Measurements from ENCODE around the gene SUCO. TPM values are rescaled to one million over a fixed set of nuclear protein-coding genes. Genes with fewer than 3 reads are reported as not detected.

Gene SUCO
- total RNA-seq, 1 donor from 2014 or later: 30.2 TPM

DNA sequence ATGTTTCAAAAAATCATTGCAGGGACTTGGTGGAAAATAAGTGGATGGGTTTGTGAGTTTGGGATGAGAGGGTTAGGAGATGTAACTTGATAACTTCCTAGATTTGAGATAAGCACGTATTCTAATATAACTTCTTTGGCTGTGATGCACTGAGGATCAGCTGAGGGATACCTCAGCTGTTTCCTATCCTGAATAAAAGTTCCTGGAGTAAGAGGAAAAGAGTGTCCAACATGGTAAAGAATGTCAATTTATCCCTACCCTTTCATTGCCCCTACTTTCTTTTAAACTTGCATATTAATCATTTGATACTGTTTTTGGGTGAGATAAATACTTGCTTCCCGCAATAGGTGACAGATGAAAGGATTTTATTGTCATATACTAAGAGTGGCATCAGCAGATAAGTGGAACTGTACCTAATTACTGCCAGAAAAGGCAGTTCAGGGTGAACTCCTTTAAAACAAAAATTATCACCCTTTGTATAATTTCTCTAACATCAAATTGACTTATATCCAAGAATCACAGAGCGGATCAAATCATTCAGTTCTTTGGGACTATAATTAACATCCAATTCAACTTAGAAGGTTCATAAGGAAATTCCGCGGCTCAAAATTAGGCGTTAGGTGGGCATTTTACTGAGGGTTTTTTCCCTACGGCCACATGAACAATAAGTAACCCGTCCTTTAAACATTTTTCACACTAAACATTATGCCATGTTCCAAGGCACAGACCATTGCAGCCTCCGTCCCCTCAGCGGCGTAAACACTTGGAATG lies 1.4 kb upstream of the SUCO start:
- peak overlapping the region; percentile 88 for H3K4me3 ChIP-seq (ENCODE audit: low read depth, low read length)
- TF ChIP-seq, protein P1, sequence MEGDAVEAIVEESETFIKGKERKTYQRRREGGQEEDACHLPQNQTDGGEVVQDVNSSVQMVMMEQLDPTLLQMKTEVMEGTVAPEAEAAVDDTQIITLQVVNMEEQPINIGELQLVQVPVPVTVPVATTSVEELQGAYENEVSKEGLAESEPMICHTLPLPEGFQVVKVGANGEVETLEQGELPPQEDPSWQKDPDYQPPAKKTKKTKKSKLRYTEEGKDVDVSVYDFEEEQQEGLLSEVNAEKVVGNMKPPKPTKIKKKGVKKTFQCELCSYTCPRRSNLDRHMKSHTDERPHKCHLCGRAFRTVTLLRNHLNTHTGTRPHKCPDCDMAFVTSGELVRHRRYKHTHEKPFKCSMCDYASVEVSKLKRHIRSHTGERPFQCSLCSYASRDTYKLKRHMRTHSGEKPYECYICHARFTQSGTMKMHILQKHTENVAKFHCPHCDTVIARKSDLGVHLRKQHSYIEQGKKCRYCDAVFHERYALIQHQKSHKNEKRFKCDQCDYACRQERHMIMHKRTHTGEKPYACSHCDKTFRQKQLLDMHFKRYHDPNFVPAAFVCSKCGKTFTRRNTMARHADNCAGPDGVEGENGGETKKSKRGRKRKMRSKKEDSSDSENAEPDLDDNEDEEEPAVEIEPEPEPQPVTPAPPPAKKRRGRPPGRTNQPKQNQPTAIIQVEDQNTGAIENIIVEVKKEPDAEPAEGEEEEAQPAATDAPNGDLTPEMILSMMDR (conservative IDR thresholded peaks at IDR 0.05; ENCODE audit: low read depth, low read length): no peak
- no peak for DNase-seq (ENCODE audit: low read depth)

DNA sequence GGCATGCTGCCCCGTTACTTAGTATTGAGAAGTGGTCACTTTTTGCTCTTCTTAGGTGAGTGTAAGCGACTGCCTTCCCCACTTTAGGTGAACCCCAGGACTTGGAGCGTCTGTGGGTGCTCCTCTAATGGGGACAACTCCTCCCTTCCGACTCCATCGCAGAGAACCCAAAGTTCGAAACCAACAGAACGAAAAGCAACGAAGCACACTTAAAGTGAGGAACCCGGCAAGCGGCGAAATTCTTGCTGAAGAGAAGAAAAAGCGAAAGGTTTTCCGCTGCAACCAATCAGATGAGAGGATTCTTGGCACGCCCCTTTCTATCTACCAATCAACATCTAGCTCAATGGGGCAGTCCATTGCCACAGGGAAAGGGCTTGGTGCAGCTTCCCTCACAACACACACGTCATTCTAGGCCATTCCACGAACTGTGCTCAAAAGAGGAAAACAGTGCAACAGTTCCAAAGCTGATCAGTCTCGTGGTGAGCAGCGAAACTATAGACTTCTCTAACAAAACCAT lies 709 bp upstream of the SUCO start:
- peak overlapping the region; percentile 88 for H3K4me3 ChIP-seq (ENCODE audit: low read depth, low read length)
- TF ChIP-seq, protein P1 (conservative IDR thresholded peaks at IDR 0.05; ENCODE audit: low read depth, low read length): no peak
- DNase-seq (ENCODE audit: low read depth): peak; percentile 99

DNA sequence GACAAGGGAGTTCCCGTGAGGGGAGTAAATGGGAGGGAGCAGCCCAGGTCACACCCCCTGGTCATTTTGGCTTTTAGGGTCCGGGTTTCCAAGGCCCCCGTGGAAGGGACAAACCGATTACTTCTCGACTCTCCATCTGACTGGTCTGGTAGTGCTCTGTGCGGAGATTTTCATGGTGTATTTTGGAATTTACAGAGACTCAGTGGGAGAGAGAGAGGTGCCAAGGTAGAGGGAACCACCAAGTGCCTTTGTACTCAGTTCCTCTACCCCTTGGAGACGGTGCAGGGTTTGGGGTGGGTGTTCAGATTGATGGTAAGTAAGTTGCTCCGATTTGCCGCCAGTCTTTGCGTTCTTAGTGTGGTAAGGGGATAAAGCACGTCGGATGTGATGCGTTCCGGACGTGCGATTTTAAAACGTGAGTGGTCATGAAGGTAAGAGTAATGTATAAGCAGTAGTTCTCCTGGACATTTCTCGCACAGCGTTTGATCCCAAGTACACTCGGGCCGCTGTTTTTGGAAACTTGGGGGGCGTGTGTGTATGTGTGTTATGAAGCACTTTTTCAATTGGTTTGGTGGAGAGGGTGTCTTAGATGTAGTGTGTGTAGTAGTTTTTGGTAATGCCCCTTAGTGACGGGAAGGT lies 682 bp downstream of the SUCO start:
- DNase-seq (ENCODE audit: low read depth): no peak
- TF ChIP-seq, protein P1 (conservative IDR thresholded peaks at IDR 0.05; ENCODE audit: low read depth, low read length): no peak

DNA sequence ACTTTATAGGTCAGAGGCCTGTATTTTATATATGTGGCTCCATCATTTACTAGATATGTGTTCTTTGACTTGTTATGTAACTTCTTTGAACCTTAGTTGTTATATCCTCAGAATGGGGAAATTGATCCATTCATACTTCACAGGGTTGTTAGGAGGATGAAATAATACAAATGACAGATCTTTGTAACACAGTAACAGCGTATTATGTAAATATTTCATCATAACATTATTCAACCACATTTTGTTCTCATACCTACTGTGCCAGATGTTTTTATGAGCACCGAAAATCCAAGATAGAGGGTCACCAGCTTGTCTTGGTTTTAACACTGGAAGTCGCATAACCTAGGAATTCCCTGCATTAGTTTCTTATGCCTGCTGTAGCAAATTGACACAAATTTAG lies 3.3 kb downstream of the SUCO start:
- no peak for DNase-seq (ENCODE audit: low read depth)
- TF ChIP-seq, protein P1 (conservative IDR thresholded peaks at IDR 0.05; ENCODE audit: low read depth, low read length): no peak
- H3K4me3 ChIP-seq (ENCODE audit: low read depth, low read length): no peak overlapping the region

More for the DNA sequence above, 682 bp downstream of the SUCO start:
- H3K4me3 ChIP-seq (ENCODE audit: low read depth, low read length): peak overlapping the region; percentile 88

DNA sequence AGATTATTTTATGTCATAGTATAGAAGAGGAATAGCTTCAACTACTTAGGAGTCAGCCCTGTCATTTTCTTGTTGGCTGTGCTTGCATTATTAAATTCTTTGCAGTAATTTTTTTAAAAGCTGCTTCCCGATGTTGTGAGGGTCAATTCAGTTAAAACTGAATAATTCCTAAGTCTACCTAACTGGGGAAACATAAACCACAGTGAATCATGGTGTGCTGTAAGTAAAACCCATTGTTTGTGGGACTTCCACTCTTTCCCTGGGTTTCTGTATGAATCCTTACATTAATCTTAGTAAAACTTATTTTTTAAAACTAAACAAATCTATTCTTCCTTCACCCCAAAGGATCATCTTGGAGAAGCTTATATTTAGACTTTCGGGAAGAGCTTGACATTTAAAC lies 4.4 kb downstream of the SUCO start:
- no peak for DNase-seq (ENCODE audit: low read depth)
- H3K4me3 ChIP-seq (ENCODE audit: low read depth, low read length): no peak overlapping the region
- TF ChIP-seq, protein P1 (conservative IDR thresholded peaks at IDR 0.05; ENCODE audit: low read depth, low read length): no peak

DNA sequence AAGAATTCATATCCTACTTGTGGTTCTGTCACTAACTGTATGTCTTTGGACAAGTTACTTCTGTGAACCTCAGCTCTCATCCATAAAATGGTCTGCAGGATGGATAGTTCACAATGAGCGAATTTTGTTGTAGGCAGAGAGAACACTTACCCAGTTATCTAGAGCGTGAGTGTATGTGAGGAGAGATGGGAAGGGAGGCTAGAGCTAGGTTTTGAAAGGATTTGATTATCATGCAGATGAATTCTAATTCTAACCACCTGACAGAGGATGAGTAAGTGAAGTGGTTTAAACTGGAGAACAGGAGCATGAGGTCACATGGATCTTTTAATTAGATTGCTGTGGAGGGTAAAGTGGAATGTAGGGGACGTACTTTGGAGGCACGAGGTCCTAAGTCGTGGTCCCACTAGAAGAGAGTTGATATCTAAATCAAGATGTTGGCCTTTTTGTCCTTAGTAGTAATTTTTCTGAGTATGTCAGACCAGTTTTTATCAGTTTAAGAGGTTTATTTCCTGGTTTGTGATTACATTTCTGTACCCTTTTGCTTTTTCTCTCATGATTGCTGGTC lies 5.0 kb downstream of the SUCO start:
- TF ChIP-seq, protein P1 (conservative IDR thresholded peaks at IDR 0.05; ENCODE audit: low read depth, low read length): no peak
- DNase-seq (ENCODE audit: low read depth): no peak
- H3K4me3 ChIP-seq (ENCODE audit: low read depth, low read length): no peak overlapping the region

All from epithelial cell of proximal tubule (primary cell).